Thyroid gland (tissue), 4 donors: ENCODE data around the gene MGME1. TPM values are rescaled to one million over a fixed set of nuclear protein-coding genes. Genes with fewer than 3 reads are reported as not detected.

ENCODE experiments used
- DNase-seq, 2 donors: peaks; one replicate each; pipeline ENCODE4 v3.0.0-alpha.2; 2019
- H3K27ac ChIP-seq, 3 donors: fragments of 200-600 bp; sonication (generic); 1 replicate in 2 of 3; 2 replicates in 1 of 3; pipeline ENCODE4 v1.5.1; 2016 to 2019; ENCODE audit warnings: mild to moderate bottlenecking in 1 of 3, moderate library complexity in 1 of 3
- H3K27me3 ChIP-seq: fragments of 200-600 bp; sonication (generic); one replicate; pipeline ENCODE4 v1.5.1; 2019
- H3K36me3 ChIP-seq, 2 donors: fragments of 200-600 bp; sonication (generic); one replicate each; pipeline ENCODE4 v1.5.1; 2016 to 2019
- H3K4me1 ChIP-seq, 2 donors: fragments of 200-600 bp; sonication (generic); one replicate each; pipeline ENCODE4 v1.5.1; 2017 to 2019
- H3K4me3 ChIP-seq, 3 donors: fragments of 200-600 bp; sonication (generic); replicated peaks in 1 of 3; 1 replicate in 2 of 3; 2 replicates in 1 of 3; pipeline ENCODE4 v1.5.1; 2016; ENCODE audit warnings: mild to moderate bottlenecking in 1 of 3
- H3K9me3 ChIP-seq: fragments of 200-600 bp; sonication (generic); one replicate; pipeline ENCODE4 v1.5.1; 2017
- POLR2A ChIP-seq, 2 donors: fragments of 450-650 bp; IDR thresholded peaks; one replicate each; pipeline ENCODE4 v1.6.1; 2017; ENCODE audit warnings: antibody characterized with exemption in 2 of 2, mild to moderate bottlenecking in 2 of 2, moderate library complexity in 1 of 2
- WGBS, 2 donors: methylation state at CpG; one replicate each; pipeline ENCODE4 v1.1.5; 2017; 5-methylcytosine and 5-hydroxymethylcytosine counted together
- intact Hi-C: fragments of 100-400 bp; cut with DNase I; formaldehyde crosslinking; loops from one replicate; pipeline ENCODE4 v1.15.1; 2023
- total RNA-seq, 4 donors: library from RNA; depleted of rRNA; stranded (reverse); fragments of >200 nt; gene quantifications; one replicate each; pipeline ENCODE4 v1.2.3, GENCODE V29; 2016
- TF ChIP-seq, protein P1 (sequence below), 6 experiments: fragments of 200-600 bp in 3 of 6; fragments of 450-650 bp in 3 of 6; sonication (generic) in 3 of 6; IDR thresholded peaks; one replicate each; pipeline ENCODE4 v1.5.1; 2016 to 2019; ENCODE audit warnings: antibody characterized with exemption in 6 of 6, mild to moderate bottlenecking in 2 of 6, inconsistent platforms in 1 of 6, moderate library complexity in 1 of 6

MGME1 gene
- total RNA-seq, 4 donors from 2014 or later = 14.6 to 24.2 (median 16.8) TPM

DNA sequence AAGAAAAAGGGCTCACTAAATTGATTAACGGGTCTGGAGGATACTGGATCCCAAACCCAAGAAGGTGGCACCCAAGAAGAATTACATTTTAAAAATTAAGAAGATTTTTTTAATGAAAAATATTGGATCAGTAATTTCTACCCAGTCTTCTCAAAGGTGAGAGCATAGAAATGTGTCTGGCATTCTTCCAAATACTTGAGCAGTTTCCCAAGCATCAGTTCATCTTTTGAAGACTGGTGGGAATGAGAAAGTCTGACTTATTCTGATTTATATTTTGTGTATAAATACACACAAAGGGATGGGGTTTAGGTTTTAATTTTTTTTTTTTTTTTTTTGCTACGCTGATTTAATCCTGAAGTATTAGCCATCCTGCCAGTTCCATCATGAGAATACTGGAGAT is 3.3 kb downstream of the MGME1 start:
- H3K4me1 ChIP-seq = peaks cover 48 to 62% of the 10 kb centered on the region in 2 donors
- H3K36me3 ChIP-seq = no peaks in the 10 kb centered on the region
- intact Hi-C loops = no loop called here
- H3K4me3 ChIP-seq = peak overlapping the region in 1 of 3 donors; percentile 30
- 43 to 48% methylated on average over 2 of the region's 2 CpGs for WGBS, 2 donors
- no peaks in the 10 kb centered on the region for H3K9me3 ChIP-seq
- H3K27me3 ChIP-seq = no peaks in the 10 kb centered on the region
- TF ChIP-seq, protein P1, sequence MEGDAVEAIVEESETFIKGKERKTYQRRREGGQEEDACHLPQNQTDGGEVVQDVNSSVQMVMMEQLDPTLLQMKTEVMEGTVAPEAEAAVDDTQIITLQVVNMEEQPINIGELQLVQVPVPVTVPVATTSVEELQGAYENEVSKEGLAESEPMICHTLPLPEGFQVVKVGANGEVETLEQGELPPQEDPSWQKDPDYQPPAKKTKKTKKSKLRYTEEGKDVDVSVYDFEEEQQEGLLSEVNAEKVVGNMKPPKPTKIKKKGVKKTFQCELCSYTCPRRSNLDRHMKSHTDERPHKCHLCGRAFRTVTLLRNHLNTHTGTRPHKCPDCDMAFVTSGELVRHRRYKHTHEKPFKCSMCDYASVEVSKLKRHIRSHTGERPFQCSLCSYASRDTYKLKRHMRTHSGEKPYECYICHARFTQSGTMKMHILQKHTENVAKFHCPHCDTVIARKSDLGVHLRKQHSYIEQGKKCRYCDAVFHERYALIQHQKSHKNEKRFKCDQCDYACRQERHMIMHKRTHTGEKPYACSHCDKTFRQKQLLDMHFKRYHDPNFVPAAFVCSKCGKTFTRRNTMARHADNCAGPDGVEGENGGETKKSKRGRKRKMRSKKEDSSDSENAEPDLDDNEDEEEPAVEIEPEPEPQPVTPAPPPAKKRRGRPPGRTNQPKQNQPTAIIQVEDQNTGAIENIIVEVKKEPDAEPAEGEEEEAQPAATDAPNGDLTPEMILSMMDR (IDR thresholded peaks at IDR 0.05) = no peak
- TF ChIP-seq POLR2A (IDR thresholded peaks at IDR 0.05) = no peak
- H3K27ac ChIP-seq = peak overlapping the region; percentile 93 to 99 (median 99)
- DNase-seq = no peak

DNA sequence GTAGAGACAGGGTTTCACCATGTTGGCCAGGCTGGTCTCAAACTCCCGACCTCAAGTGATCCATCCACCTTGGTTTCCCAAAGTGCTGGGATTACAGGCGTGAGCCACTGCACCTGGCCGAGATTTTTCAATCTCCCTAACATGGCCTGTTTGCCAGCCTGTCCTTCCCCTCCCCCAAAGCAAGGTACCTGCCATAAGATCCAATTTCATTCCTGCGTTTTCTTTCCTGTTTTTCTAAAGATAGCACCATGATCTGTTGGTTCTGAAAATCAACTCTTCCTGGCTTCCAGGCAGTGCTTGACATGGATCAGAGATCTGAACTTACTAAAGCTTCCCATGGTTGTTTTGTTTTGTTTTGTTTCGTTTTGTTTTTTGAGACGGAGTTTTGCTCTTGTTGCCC is 7.5 kb downstream of the MGME1 start:
- no peak for TF ChIP-seq POLR2A (IDR thresholded peaks at IDR 0.05)
- TF ChIP-seq, protein P1 (IDR thresholded peaks at IDR 0.05) = no peak
- 50 to 72% methylated on average over 6 of the region's 6 CpGs for WGBS, 2 donors
- H3K4me3 ChIP-seq = no peak overlapping the region
- H3K4me1 ChIP-seq = peaks cover 37 to 48% of the 10 kb centered on the region in 2 donors
- no peaks in the 10 kb centered on the region for H3K27me3 ChIP-seq
- intact Hi-C loops = no loop called here
- peak overlapping the region; percentile 11 to 77 (median 64) for H3K27ac ChIP-seq
- no peaks in the 10 kb centered on the region for H3K9me3 ChIP-seq
- peak in 1 of 2 donors; percentile 33 for DNase-seq
- H3K36me3 ChIP-seq = no peaks in the 10 kb centered on the region

DNA sequence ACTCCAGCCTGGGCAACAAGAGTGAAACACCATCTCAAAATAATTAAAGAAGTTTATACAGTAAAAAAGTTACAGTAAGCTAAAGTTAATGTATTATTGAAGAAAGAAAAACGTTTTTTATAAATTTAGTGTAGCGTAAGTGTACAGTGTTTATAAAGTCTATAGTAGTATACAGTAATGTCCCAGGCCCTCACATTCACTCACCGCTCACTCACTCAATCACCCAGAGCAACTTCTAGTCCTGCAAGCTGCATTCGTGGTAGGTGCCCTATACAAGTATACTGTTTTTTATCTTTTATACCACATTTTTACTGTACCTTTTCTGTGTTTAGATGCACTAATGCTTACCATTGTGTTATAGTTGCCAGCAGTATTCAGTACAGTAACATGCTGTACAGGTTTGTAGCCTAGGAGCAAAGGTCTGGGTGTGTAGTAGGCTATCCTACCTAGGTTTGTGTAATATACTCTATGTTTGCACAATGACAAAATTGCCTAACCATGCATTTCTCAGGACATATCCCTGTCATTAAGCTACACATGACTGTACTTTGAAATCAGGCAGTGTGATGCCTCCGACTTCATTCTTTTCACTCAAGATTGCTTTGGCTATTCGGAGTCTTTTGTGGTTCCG is 16.7 kb downstream of the MGME1 start:
- peaks cover 0 to 4% of the 10 kb centered on the region in 2 donors for H3K4me1 ChIP-seq
- TF ChIP-seq POLR2A (IDR thresholded peaks at IDR 0.05) = no peak
- TF ChIP-seq, protein P1 (IDR thresholded peaks at IDR 0.05) = no peak
- no peak overlapping the region for H3K27ac ChIP-seq
- intact Hi-C loops = no loop called here
- peaks cover 0 to 2% of the 10 kb centered on the region in 2 donors for H3K36me3 ChIP-seq
- H3K4me3 ChIP-seq = no peak overlapping the region
- H3K27me3 ChIP-seq = no peaks in the 10 kb centered on the region
- DNase-seq = no peak
- WGBS, 2 donors = 95 to 96% methylated on average over 7 of the region's 7 CpGs
- H3K9me3 ChIP-seq = no peaks in the 10 kb centered on the region

DNA sequence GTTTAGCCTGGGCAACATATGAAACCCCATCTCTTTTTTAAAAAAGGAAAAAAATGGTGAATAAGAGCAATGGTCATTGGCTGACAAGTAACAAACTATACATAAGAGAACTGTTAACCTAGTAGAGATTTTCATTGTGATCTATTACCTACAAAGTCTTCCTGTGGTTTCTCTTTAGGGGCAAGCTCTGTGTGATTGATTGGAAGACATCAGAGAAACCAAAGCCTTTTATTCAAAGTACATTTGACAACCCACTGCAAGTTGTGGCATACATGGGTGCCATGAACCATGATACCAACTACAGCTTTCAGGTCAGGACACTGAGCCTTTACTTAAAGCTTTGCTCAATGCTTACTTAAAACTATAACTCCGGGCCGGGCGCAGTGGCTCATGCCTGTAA is 19.2 kb downstream of the MGME1 start:
- Histone ChIP-seq H3K9me3 (no peaks in the 10 kb centered on the region), H3K36me3 (peaks cover 0 to 3% of the 10 kb centered on the region in 2 donors), H3K4me3 (no peak overlapping the region), H3K4me1 (no peaks in the 10 kb centered on the region), H3K27me3 (no peaks in the 10 kb centered on the region), H3K27ac (no peak overlapping the region)
- intact Hi-C loops = no loop called here
- WGBS, 2 donors = 96 to 100% methylated on average over 3 of the region's 3 CpGs
- no peak for TF ChIP-seq POLR2A (IDR thresholded peaks at IDR 0.05)
- TF ChIP-seq, protein P1 (IDR thresholded peaks at IDR 0.05) = no peak
- no peak for DNase-seq

DNA sequence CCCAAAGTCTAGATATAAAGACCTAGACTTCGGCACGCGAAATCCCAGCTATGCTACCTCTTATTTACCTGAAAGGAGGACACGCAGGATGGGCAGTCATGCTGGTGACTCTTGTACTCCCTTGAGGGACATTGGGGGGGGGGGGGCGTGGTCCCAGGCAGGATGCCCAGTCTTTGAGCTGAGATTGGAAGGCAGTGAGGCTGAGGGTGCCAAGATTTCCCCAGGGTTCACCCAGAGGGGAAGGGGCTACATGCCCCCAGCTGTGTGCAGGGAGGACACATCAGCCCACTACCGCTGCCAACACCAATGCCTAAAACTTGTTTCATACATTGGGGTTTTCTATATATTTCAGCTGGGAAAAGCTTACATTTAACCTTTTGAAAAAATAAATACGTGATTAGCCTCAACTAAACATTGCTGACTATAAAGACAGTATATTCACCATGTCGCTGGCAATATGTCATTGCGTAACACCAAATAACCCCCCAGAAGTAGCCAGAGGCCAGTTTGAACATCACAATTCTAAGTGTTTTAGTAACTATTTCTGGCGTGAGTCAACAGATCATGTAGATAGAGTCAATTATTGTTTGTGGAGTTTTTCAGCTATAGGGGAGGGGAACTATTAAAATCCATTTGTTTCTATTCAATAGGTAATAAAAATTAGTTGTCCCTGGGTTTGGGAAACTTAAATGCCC is 21.6 kb downstream of the MGME1 start:
- Histone ChIP-seq H3K36me3 (peaks cover 0 to 3% of the 10 kb centered on the region in 2 donors), H3K27me3 (no peaks in the 10 kb centered on the region), H3K27ac (no peak overlapping the region), H3K9me3 (no peaks in the 10 kb centered on the region), H3K4me3 (no peak overlapping the region), H3K4me1 (no peaks in the 10 kb centered on the region)
- TF ChIP-seq, protein P1 (IDR thresholded peaks at IDR 0.05) = no peak
- no peak for TF ChIP-seq POLR2A (IDR thresholded peaks at IDR 0.05)
- intact Hi-C loops = loop anchor here (10.0 kb wide), 1 partner anchor 486 kb away; no protein-coding TSS in a partner anchor
- 76 to 89% methylated on average over 10 of the region's 10 CpGs for WGBS, 2 donors
- DNase-seq = peak; percentile 33 to 46
